Peyer's patch (tissue), 4 donors: ENCODE results near the gene NVL.

Source experiments
- CTCF ChIP-seq, 6 experiments: fragments of 450-650 bp in 4 of 6; fragments of 200-600 bp in 2 of 6; sonication (generic) in 1 of 6; IDR thresholded peaks; one replicate each; pipeline ENCODE4 v1.5.1; 2017 to 2019; ENCODE audit warnings: antibody characterized with exemption in 6 of 6, mild to moderate bottlenecking in 3 of 6, moderate library complexity in 1 of 6
- POLR2A ChIP-seq, 2 donors: fragments of 450-650 bp; IDR thresholded peaks; one replicate each; pipeline ENCODE4 v1.5.1; 2017; ENCODE audit warnings: antibody characterized with exemption in 2 of 2, mild to moderate bottlenecking in 2 of 2, moderate library complexity in 2 of 2

GRCh38 chr1:224189561-224189960 lies 140.4 kb downstream of the NVL start:
- TF ChIP-seq POLR2A (IDR thresholded peaks at IDR 0.05) (no peak), CTCF (IDR thresholded peaks at IDR 0.05) (no peak)
